Suprapubic skin (tissue), 3 donors: ENCODE data around the gene ZSCAN1.

Experiments used
- CTCF ChIP-seq, 2 donors: fragments of 200-600 bp in 1 of 2; fragments of 450-650 bp in 1 of 2; sonication (generic) in 1 of 2; IDR thresholded peaks; one replicate each; pipeline ENCODE4 v1.5.1; 2016 to 2019; ENCODE audit warnings: antibody characterized with exemption in 2 of 2, mild to moderate bottlenecking in 1 of 2, moderate library complexity in 1 of 2
- POLR2A ChIP-seq, 2 donors: fragments of 450-650 bp; IDR thresholded peaks; one replicate each; pipeline ENCODE4 v1.6.1; 2017; ENCODE audit warnings: antibody characterized with exemption in 2 of 2, mild to moderate bottlenecking in 2 of 2, moderate library complexity in 2 of 2

GRCh38 chr19:58035863-58036262 is 2.0 kb downstream of the ZSCAN1 start:
- TF ChIP-seq CTCF (IDR thresholded peaks at IDR 0.05), result no peak
- TF ChIP-seq POLR2A (IDR thresholded peaks at IDR 0.05), result no peak
